SH-SY5Y (cell line): ENCODE data around the gene TMEM266.

Experiments
- GATA2 ChIP-seq: IDR thresholded peaks from 2 replicates; pipeline ENCODE4 v1.6.1; 2011; ENCODE audit warnings: mild to moderate bottlenecking, low read depth, low read length
- GATA3 ChIP-seq: IDR thresholded peaks from 2 replicates; pipeline ENCODE4 v1.6.1; 2011; ENCODE audit warnings: low read depth, mild to moderate bottlenecking, low read length, moderate library complexity

GRCh38 chr15:76105391-76105790 lies 45.6 kb downstream of the TMEM266 start:
- no peak for TF ChIP-seq GATA2
- TF ChIP-seq GATA3 = no peak
